A549 (cell line): Measurements from ENCODE around the gene MRPL18.

Experiments used
- CBX8 ChIP-seq: fragments of 200-600 bp; sonication (generic); IDR thresholded peaks from 2 replicates; pipeline ENCODE4 v1.6.1; 2016
- CHD2 ChIP-seq: fragments of 150-350 bp; IDR thresholded peaks from 2 replicates; pipeline ENCODE4 v1.6.1; 2014; ENCODE audit warnings: low read length; ENCODE audit not compliant: partially characterized antibody
- TF ChIP-seq, protein P1 (sequence below): IDR thresholded peaks from 2 replicates; pipeline ENCODE4 v1.6.1; 2012
- TF ChIP-seq, protein P2 (sequence below): fragments of >200 bp; sonication (Bioruptor Twin); formaldehyde crosslinking; IDR thresholded peaks from 3 replicates; pipeline ENCODE4 v1.5.1; 2016

DNA sequence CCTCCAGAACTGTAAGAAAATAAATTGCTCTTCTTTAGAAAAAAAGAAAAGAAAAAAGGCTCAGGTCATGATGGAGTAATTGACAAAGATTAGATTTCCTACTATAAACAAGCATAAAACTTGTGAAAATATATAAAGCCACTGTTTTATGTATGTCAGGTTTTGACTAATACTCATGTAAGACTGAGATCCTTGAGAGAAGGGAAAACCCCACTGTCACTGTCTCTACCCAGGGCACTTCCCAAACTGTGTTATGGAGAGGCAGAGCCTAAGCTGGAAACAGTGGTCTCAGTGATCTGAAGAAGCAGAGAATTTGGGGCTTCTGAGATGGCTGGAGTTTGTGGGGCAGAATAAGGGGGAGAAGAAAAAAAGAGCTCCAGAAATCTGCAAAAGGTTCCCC lies 20.8 kb upstream of the MRPL18 start:
- TF ChIP-seq, protein P1, sequence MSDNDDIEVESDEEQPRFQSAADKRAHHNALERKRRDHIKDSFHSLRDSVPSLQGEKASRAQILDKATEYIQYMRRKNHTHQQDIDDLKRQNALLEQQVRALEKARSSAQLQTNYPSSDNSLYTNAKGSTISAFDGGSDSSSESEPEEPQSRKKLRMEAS: no peak
- TF ChIP-seq, protein P2, sequence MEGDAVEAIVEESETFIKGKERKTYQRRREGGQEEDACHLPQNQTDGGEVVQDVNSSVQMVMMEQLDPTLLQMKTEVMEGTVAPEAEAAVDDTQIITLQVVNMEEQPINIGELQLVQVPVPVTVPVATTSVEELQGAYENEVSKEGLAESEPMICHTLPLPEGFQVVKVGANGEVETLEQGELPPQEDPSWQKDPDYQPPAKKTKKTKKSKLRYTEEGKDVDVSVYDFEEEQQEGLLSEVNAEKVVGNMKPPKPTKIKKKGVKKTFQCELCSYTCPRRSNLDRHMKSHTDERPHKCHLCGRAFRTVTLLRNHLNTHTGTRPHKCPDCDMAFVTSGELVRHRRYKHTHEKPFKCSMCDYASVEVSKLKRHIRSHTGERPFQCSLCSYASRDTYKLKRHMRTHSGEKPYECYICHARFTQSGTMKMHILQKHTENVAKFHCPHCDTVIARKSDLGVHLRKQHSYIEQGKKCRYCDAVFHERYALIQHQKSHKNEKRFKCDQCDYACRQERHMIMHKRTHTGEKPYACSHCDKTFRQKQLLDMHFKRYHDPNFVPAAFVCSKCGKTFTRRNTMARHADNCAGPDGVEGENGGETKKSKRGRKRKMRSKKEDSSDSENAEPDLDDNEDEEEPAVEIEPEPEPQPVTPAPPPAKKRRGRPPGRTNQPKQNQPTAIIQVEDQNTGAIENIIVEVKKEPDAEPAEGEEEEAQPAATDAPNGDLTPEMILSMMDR: no peak
- no peak for TF ChIP-seq CBX8
- no peak for TF ChIP-seq CHD2
